Psoas muscle (tissue), 8 donors: ENCODE results near the gene SORCS3. TPM values are rescaled to one million over a fixed set of nuclear protein-coding genes. Genes with fewer than 3 reads are reported as not detected.

Source experiments
- ATAC-seq, 4 donors: fragments of 200-7000 bp; cut with Tn5 transposase; one replicate each; pipeline ENCODE4 v1.9.1; 2020; ENCODE audit warnings: moderate library complexity in 3 of 4, mild to moderate bottlenecking in 2 of 4
- DNase-seq, 2 donors: peaks; one replicate each; pipeline ENCODE4 v3.0.0-alpha.2; 2020
- H3K27ac ChIP-seq: fragments of 200-600 bp; one replicate; pipeline ENCODE4 v1.8.0; 2022
- H3K27me3 ChIP-seq, 3 donors: fragments of 200-600 bp in 1 of 3; one replicate each; pipeline versions ENCODE4 v1.6.1 to v1.8.0; 2013 to 2022; ENCODE audit warnings: low read length in 2 of 3, mild to moderate bottlenecking in 2 of 3, moderate library complexity in 1 of 3; ENCODE audit not compliant: insufficient read depth in 3 of 3
- H3K36me3 ChIP-seq, 2 donors: fragments of 200-600 bp in 1 of 2; one replicate each; pipeline versions ENCODE4 v1.6.1 to v1.8.0; 2013 to 2022; ENCODE audit warnings: low read depth in 1 of 2, mild to moderate bottlenecking in 1 of 2, moderate library complexity in 1 of 2; ENCODE audit not compliant: insufficient read depth in 1 of 2
- H3K4me1 ChIP-seq: fragments of 200-600 bp; one replicate; pipeline ENCODE4 v1.8.0; 2022
- H3K4me3 ChIP-seq: fragments of 200-600 bp; one replicate; pipeline ENCODE4 v1.8.0; 2022; ENCODE audit warnings: mild to moderate bottlenecking
- H3K9me3 ChIP-seq: fragments of 200-600 bp; one replicate; pipeline ENCODE4 v1.8.0; 2022
- CTCF ChIP-seq: fragments of 200-600 bp; IDR thresholded peaks from one replicate; pipeline ENCODE4 v1.8.0; 2022; ENCODE audit warnings: antibody characterized with exemption
- WGBS, 3 donors: extraction: QIAGEN DNeasy Blood & Tissue Kit; methylation state at CpG; one replicate each; pipeline versions ENCODE4 v1.1.6 to v1.1.7; 2013; 5-methylcytosine and 5-hydroxymethylcytosine counted together
- intact Hi-C, 2 donors: fragments of 100-400 bp; cut with DNase I; formaldehyde crosslinking; loops; one replicate each; pipeline versions ENCODE4 v1.11.0 to v1.14.2; 2022
- polyA plus RNA-seq, 3 donors: library from polyadenylated mRNA; stranded (reverse); fragments of 200-250 nt; gene quantifications; one replicate each; pipeline ENCODE4 v1.2.3, GENCODE V29; 2013
- total RNA-seq, 4 donors: library from RNA; stranded (reverse); fragmentation: NEBNext Ultra II Directional in 2 of 4; extraction: Animal tissue kit (Norgen Biotek cat#: 25700) in 2 of 4; gene quantifications; one replicate each; pipeline versions ENCODE4 v1.2.1 to v1.2.4, GENCODE V29; 2021 to 2023
- donor health status: healthy with polysubstance abuse.
- donor health status: DM: no; HTN: no; CAD: no; lungs with moderate emphysema.
- donor health status: Bipolar disorder and iron deficiency.
- donor health status: healthy.
- donor health status: DM: yes; HTN: yes; CAD: no.
- donor health status: DM: no; HTN: no; CAD: no.
- donor health status: DM: no; HTN: no; CAD: no.
- donor health status: DM: yes; HTN: yes; CAD: no.

Gene SORCS3
- total and polyA plus RNA-seq, 7 donors = 0.01 TPM; not detected in 6

- 60 to 70% (median 68%) methylated on average over 5 of the region's 5 CpGs for WGBS, 3 donors
- intact Hi-C loops = no loop called here
- H3K4me1 ChIP-seq = no peaks in the 10 kb centered on the region
- H3K9me3 ChIP-seq = no peaks in the 10 kb centered on the region
- DNase-seq (no peak), ATAC-seq (no peak)
- H3K27ac ChIP-seq = no peak overlapping the region
- no peak for TF ChIP-seq CTCF
- H3K4me3 ChIP-seq = no peak overlapping the region
- peaks cover 0 to 2% (median 0%) of the 10 kb centered on the region in 3 donors for H3K27me3 ChIP-seq
- H3K36me3 ChIP-seq = no peaks in the 10 kb centered on the region
Measured at GRCh38 chr10:104663076-104663475, 22.0 kb downstream of the SORCS3 start.

- H3K4me3 ChIP-seq = no peak overlapping the region
- H3K9me3 ChIP-seq = no peaks in the 10 kb centered on the region
- peaks cover 0 to 2% (median 0%) of the 10 kb centered on the region in 3 donors for H3K27me3 ChIP-seq
- intact Hi-C loops = no loop called here
- H3K36me3 ChIP-seq = no peaks in the 10 kb centered on the region
- TF ChIP-seq CTCF = no peak
- no peak for DNase-seq
- no peak for ATAC-seq
- H3K4me1 ChIP-seq = no peaks in the 10 kb centered on the region
- no peak overlapping the region for H3K27ac ChIP-seq
- WGBS, 3 donors = 82 to 87% (median 86%) methylated on average over 3 of the region's 3 CpGs
Measured at GRCh38 chr10:104663563-104663962, 22.5 kb downstream of the SORCS3 start.

DNA sequence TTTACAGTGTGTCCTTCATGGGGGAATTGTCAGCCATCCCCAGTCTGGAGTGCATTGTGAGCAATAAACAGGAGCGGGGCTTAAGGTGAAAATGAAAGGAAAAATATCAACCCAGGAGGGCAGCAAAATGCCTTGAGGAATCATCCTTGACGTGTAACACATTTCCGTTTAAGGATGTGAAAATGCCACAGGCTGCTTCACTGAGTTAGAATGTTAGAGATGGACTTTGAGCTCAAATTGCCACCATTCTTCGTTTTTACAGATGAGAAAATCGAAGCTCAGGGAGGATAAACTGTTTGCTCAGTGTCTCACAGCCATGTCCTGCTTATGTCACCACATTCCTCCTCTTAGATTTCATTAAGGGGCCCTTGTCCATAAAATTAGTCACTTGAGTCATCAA is 23.1 kb downstream of the SORCS3 start:
- Histone ChIP-seq H3K4me3 (no peak overlapping the region), H3K27ac (no peak overlapping the region), H3K36me3 (no peaks in the 10 kb centered on the region), H3K27me3 (peaks cover 0 to 2% (median 0%) of the 10 kb centered on the region in 3 donors), H3K4me1 (no peaks in the 10 kb centered on the region), H3K9me3 (no peaks in the 10 kb centered on the region)
- ATAC-seq (no peak), DNase-seq (no peak)
- TF ChIP-seq CTCF = no peak
- intact Hi-C loops = no loop called here
- WGBS, 3 donors = 52 to 76% (median 66%) methylated on average over 5 of the region's 5 CpGs

DNA sequence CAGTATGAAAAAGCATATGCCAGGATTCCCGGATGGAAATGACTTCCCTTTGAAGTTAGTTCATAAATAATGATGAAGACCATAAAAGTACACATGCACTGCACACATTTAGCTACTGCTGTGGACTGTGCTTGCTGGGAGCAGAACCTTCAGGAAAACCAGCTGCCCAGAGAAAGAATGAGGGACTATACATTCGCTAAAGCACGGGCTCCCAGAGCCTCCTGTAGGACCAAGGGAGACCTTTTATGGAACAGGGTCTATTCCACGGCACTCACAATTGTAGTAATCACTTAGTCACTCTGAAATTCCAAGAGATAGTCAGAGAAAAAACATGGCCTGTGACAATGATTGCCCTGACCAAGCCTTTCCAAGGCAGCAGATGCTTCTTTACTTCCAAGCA is 24.1 kb downstream of the SORCS3 start:
- ATAC-seq (no peak), DNase-seq (no peak)
- Histone ChIP-seq H3K27ac (no peak overlapping the region), H3K27me3 (no peaks in the 10 kb centered on the region), H3K9me3 (peaks cover 1% of the 10 kb centered on the region), H3K4me3 (no peak overlapping the region), H3K36me3 (no peaks in the 10 kb centered on the region), H3K4me1 (no peaks in the 10 kb centered on the region)
- no peak for TF ChIP-seq CTCF
- WGBS, 3 donors = 79 to 85% (median 80%) methylated on average over 4 of the region's 4 CpGs
- intact Hi-C loops = no loop called here

GRCh38 chr10:104666106-104666505 is 25.0 kb downstream of the SORCS3 start:
- peaks cover 6% of the 10 kb centered on the region for H3K9me3 ChIP-seq

More at GRCh38 chr10:104666106-104666505, 25.0 kb downstream of the SORCS3 start:
- TF ChIP-seq CTCF = no peak
- Histone ChIP-seq H3K4me1 (no peaks in the 10 kb centered on the region), H3K27me3 (no peaks in the 10 kb centered on the region), H3K4me3 (no peak overlapping the region), H3K36me3 (no peaks in the 10 kb centered on the region), H3K27ac (no peak overlapping the region)
- DNase-seq (no peak), ATAC-seq (no peak)
- intact Hi-C loops = no loop called here
- 72 to 77% (median 72%) methylated on average over 5 of the region's 5 CpGs for whole genome bisulfite sequencing, 3 donors
